A549 (cell line): ENCODE data around the gene MCRS1. TPM values are rescaled to one million over a fixed set of nuclear protein-coding genes. Genes with fewer than 3 reads are reported as not detected.

Experiments used
- ATAC-seq, 2 experiments: fragments of 200-7000 bp in 1 of 2; fragments of >200 bp in 1 of 2; cut with Nextera tagmentation in 1 of 2; cut with Tn5 transposase in 1 of 2; 3 replicates each; pipeline versions ENCODE4 v1.8.0 to v1.9.1; 2018 to 2020; ENCODE audit warnings: mild to moderate bottlenecking in 1 of 2, moderate library complexity in 1 of 2
- CTCF ChIA-PET: fragments of 300-600 bp; sonication (Branson Sonifier 250); formaldehyde crosslinking; extraction: SDS; loops from one replicate; lab custom pipeline; 2021; ENCODE audit warnings: antibody characterized with exemption, inconsistent platforms; lab: Yijun Ruan, JAX
- POLR2A ChIA-PET: fragments of 350-600 bp; formaldehyde crosslinking; extraction: SDS; loops from one replicate; lab custom pipeline; 2021; ENCODE audit warnings: antibody characterized with exemption, inconsistent platforms; lab: Yijun Ruan, JAX
- DNase-seq, 2 experiments: peaks; one replicate each; pipeline versions ENCODE4 v3.0.0 to v3.0.0-alpha.2; 2011 to 2016; ENCODE audit warnings: low read depth in 1 of 2, low spot score in 1 of 2
- FAIRE-seq: peaks from 2 replicates; lab custom pipeline; 2011; peaks lifted over from hg19 to GRCh38; lab: Jason Lieb, UNC
- H3K27ac ChIP-seq, 2 experiments: fragments of >200 bp; sonication (Bioruptor Twin); formaldehyde crosslinking; 3 replicates each; pipeline ENCODE4 v1.5.1; 2016 to 2017
- H3K4me1 ChIP-seq: fragments of >200 bp; sonication (Bioruptor Twin); formaldehyde crosslinking; 3 replicates; pipeline ENCODE4 v1.6.1; 2016
- H3K4me2 ChIP-seq: fragments of >200 bp; sonication (Bioruptor Twin); formaldehyde crosslinking; 3 replicates; pipeline ENCODE4 v1.6.1; 2016
- H3K4me3 ChIP-seq: fragments of >200 bp; sonication (Bioruptor Twin); formaldehyde crosslinking; 3 replicates; pipeline ENCODE4 v1.5.1; 2016
- H3K9me3 ChIP-seq: fragments of >200 bp; sonication (Bioruptor Twin); formaldehyde crosslinking; 3 replicates; pipeline ENCODE4 v1.6.1; 2016
- CEBPB ChIP-seq, 2 experiments: fragments of >200 bp in 1 of 2; sonication (Bioruptor Twin) in 1 of 2; formaldehyde crosslinking in 1 of 2; IDR thresholded peaks; 2 replicates each; pipeline ENCODE4 v1.6.1; 2012 to 2016
- CHD2 ChIP-seq: fragments of 150-350 bp; IDR thresholded peaks from 2 replicates; pipeline ENCODE4 v1.6.1; 2014; ENCODE audit warnings: low read length; ENCODE audit not compliant: partially characterized antibody
- CHD4 ChIP-seq: fragments of 200-600 bp; sonication (generic); IDR thresholded peaks from 2 replicates; pipeline ENCODE4 v1.6.1; 2016; ENCODE audit warnings: antibody characterized with exemption, mild to moderate bottlenecking, borderline replicate concordance
- EHF ChIP-seq: fragments of 250-450 bp; sonication (Bioruptor Pico); IDR thresholded peaks from 2 replicates; pipeline ENCODE4 v1.5.0; 2020; ENCODE audit warnings: mild to moderate bottlenecking
- EP300 ChIP-seq, 2 experiments: fragments of >200 bp; sonication (Bioruptor Twin); formaldehyde crosslinking; IDR thresholded peaks; 2 replicates in 1 of 2; 3 replicates in 1 of 2; pipeline ENCODE4 v1.6.1; 2016 to 2017
- FOSL2 ChIP-seq, 2 experiments: fragments of 450-650 bp in 1 of 2; fragments of >200 bp in 1 of 2; sonication (Bioruptor Twin) in 1 of 2; formaldehyde crosslinking; IDR thresholded peaks; 2 replicates each; pipeline versions ENCODE4 v1.5.0 to v1.6.1; 2016 to 2020; ENCODE audit warnings: mild to moderate bottlenecking in 1 of 2, moderate library complexity in 1 of 2
- FOXS1 ChIP-seq: fragments of 250-450 bp; sonication (Bioruptor Pico); IDR thresholded peaks from 2 replicates; pipeline ENCODE4 v1.5.0; 2020; ENCODE audit warnings: mild to moderate bottlenecking, moderate library complexity
- GATA3 ChIP-seq: IDR thresholded peaks from 2 replicates; pipeline ENCODE4 v1.6.1; 2012; ENCODE audit warnings: borderline replicate concordance
- HDAC2 ChIP-seq: fragments of 200-600 bp; sonication (generic); IDR thresholded peaks from 2 replicates; pipeline ENCODE4 v1.6.1; 2016
- MAFK ChIP-seq: fragments of 450-650 bp; IDR thresholded peaks from 2 replicates; pipeline ENCODE4 v1.6.1; 2014; ENCODE audit not compliant: partially characterized antibody
- MYC ChIP-seq: IDR thresholded peaks from 2 replicates; pipeline ENCODE4 v1.6.1; 2012; ENCODE audit warnings: mild to moderate bottlenecking, inconsistent platforms, low read length, improper control_type of control experiment, borderline replicate concordance
- NFE2L2 ChIP-seq: fragments of 150-350 bp; conservative IDR thresholded peaks from 2 replicates; pipeline ENCODE4 v1.6.1; 2014; ENCODE audit warnings: low read length
- NPAS2 ChIP-seq: fragments of 250-450 bp; sonication (Bioruptor Pico); IDR thresholded peaks from 2 replicates; pipeline ENCODE4 v1.8.0; 2022; ENCODE audit warnings: mild to moderate bottlenecking, moderate library complexity, borderline replicate concordance
- POLR2A ChIP-seq: IDR thresholded peaks from 2 replicates; pipeline ENCODE4 v1.6.1; 2012; ENCODE audit warnings: mild to moderate bottlenecking, low read length
- POLR2AphosphoS2 ChIP-seq: conservative IDR thresholded peaks from 2 replicates; pipeline ENCODE4 v1.6.1; 2012; ENCODE audit warnings: low read length, improper control_type of control experiment, inconsistent platforms
- RFX5 ChIP-seq: fragments of 450-650 bp; IDR thresholded peaks from 2 replicates; pipeline ENCODE4 v1.7.1; 2014; ENCODE audit warnings: antibody characterized with exemption, mild to moderate bottlenecking, moderate library complexity
- SMC3 ChIP-seq: fragments of >200 bp; sonication (Bioruptor Twin); formaldehyde crosslinking; IDR thresholded peaks from 3 replicates; pipeline ENCODE4 v1.6.1; 2018; ENCODE audit warnings: inconsistent platforms
- SREBF2 ChIP-seq: fragments of 450-650 bp; IDR thresholded peaks from 2 replicates; pipeline ENCODE4 v1.6.1; 2014; ENCODE audit warnings: mild to moderate bottlenecking, moderate library complexity
- ZSCAN20 ChIP-seq: fragments of 250-450 bp; sonication (Bioruptor Pico); IDR thresholded peaks from 2 replicates; pipeline ENCODE4 v1.8.0; 2022; ENCODE audit warnings: mild to moderate bottlenecking, moderate library complexity
- WGBS: methylation state at CpG from one replicate; pipeline ENCODE4 v1.1.6; 2017; ENCODE audit errors: missing lambda C conversion rate; 5-methylcytosine and 5-hydroxymethylcytosine counted together
- polyA plus RNA-seq, 4 experiments: library from polyadenylated mRNA; depleted of rRNA in 3 of 4; stranded (reverse); fragments of >200 nt; fragmentation: RNase III in 1 of 4; extraction: RNeasy Plus Mini Kit Qiagen cat#74134 plus additional on column Dnase treatment in 1 of 4; gene quantifications; 2 replicates in 3 of 4; 3 replicates in 1 of 4; pipeline ENCODE4 v1.2.3, GENCODE V29; 2011 to 2017
- TF ChIP-seq, protein P1 (sequence below): IDR thresholded peaks from 2 replicates; pipeline ENCODE4 v1.6.1; 2012
- TF ChIP-seq, protein P2 (sequence below): fragments of >200 bp; sonication (Bioruptor Twin); formaldehyde crosslinking; IDR thresholded peaks from 3 replicates; pipeline ENCODE4 v1.6.1; 2016
- TF ChIP-seq, protein P3 (sequence below): fragments of >200 bp; sonication (Bioruptor Twin); formaldehyde crosslinking; IDR thresholded peaks from 3 replicates; pipeline ENCODE4 v1.5.1; 2016
- TF ChIP-seq, protein P4 (sequence below): fragments of 250-450 bp; sonication (Bioruptor Pico); IDR thresholded peaks from 2 replicates; pipeline ENCODE4 v1.5.0; 2020; ENCODE audit warnings: low read depth, mild to moderate bottlenecking, moderate library complexity
- TF ChIP-seq, protein P5 (sequence below): fragments of >200 bp; sonication (Bioruptor Twin); formaldehyde crosslinking; IDR thresholded peaks from 2 replicates; pipeline ENCODE4 v1.6.1; 2016
- TF ChIP-seq, protein P6 (sequence below): IDR thresholded peaks from 2 replicates; pipeline ENCODE4 v1.6.1; 2012; ENCODE audit warnings: low read depth, borderline replicate concordance

MCRS1 gene
- polyA plus RNA-seq, 2 of the 4 experiments (the other 2 are of a cell fraction): 64.1 to 68.5 TPM

DNA sequence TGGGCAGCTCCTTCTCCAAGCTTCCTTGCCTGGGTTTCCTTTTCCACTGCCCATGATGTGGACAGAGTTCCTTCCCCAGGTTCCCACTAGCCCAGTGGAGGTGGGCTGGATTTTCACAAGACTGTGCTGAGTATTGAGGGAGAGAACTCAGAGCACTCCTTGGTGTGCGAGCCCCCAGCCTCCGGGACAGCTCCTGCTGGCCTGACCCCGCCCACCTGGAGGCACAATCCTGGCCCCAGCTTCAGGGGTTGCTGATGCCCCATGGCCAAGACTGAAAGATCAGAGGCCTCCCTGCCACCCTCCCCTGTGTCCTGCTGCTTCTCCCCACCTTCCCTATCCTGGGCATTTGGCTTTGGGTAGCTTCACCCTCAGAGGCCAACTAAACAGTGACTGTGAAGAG is 21.5 kb downstream of the MCRS1 start:
- TF ChIP-seq NFE2L2 (no peak), FOSL2 (IDR thresholded peaks at IDR 0.05) (no peak), FOSL2 (CRISPR knock-in tag; IDR thresholded peaks at IDR 0.05) (no peak), SREBF2 (no peak), NPAS2 (no peak), POLR2A (no peak), FOXS1 (CRISPR knock-in tag) (no peak), EP300 (IDR thresholded peaks at IDR 0.05) (no peak), CHD4 (no peak), SMC3 (no peak), POLR2AphosphoS2 (no peak), MAFK (no peak), GATA3 (no peak), HDAC2 (no peak), CEBPB (IDR thresholded peaks at IDR 0.05) (no peak), CHD2 (no peak)
- TF ChIP-seq, protein P1, sequence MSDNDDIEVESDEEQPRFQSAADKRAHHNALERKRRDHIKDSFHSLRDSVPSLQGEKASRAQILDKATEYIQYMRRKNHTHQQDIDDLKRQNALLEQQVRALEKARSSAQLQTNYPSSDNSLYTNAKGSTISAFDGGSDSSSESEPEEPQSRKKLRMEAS: no peak
- TF ChIP-seq, protein P2, sequence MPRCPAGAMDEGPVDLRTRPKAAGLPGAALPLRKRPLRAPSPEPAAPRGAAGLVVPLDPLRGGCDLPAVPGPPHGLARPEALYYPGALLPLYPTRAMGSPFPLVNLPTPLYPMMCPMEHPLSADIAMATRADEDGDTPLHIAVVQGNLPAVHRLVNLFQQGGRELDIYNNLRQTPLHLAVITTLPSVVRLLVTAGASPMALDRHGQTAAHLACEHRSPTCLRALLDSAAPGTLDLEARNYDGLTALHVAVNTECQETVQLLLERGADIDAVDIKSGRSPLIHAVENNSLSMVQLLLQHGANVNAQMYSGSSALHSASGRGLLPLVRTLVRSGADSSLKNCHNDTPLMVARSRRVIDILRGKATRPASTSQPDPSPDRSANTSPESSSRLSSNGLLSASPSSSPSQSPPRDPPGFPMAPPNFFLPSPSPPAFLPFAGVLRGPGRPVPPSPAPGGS: no peak
- TF ChIP-seq, protein P3, sequence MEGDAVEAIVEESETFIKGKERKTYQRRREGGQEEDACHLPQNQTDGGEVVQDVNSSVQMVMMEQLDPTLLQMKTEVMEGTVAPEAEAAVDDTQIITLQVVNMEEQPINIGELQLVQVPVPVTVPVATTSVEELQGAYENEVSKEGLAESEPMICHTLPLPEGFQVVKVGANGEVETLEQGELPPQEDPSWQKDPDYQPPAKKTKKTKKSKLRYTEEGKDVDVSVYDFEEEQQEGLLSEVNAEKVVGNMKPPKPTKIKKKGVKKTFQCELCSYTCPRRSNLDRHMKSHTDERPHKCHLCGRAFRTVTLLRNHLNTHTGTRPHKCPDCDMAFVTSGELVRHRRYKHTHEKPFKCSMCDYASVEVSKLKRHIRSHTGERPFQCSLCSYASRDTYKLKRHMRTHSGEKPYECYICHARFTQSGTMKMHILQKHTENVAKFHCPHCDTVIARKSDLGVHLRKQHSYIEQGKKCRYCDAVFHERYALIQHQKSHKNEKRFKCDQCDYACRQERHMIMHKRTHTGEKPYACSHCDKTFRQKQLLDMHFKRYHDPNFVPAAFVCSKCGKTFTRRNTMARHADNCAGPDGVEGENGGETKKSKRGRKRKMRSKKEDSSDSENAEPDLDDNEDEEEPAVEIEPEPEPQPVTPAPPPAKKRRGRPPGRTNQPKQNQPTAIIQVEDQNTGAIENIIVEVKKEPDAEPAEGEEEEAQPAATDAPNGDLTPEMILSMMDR: no peak
- TF ChIP-seq, protein P4, sequence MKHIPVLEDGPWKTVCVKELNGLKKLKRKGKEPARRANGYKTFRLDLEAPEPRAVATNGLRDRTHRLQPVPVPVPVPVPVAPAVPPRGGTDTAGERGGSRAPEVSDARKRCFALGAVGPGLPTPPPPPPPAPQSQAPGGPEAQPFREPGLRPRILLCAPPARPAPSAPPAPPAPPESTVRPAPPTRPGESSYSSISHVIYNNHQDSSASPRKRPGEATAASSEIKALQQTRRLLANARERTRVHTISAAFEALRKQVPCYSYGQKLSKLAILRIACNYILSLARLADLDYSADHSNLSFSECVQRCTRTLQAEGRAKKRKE (CRISPR knock-in tag): no peak
- TF ChIP-seq, protein P5, sequence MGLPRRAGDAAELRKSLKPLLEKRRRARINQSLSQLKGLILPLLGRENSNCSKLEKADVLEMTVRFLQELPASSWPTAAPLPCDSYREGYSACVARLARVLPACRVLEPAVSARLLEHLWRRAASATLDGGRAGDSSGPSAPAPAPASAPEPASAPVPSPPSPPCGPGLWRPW: no peak
- no peak for ATAC-seq
- no peak for DNase-seq
- Histone ChIP-seq H3K27ac (no peak overlapping the region), H3K4me1 (no peaks in the 10 kb centered on the region), H3K4me3 (no peak overlapping the region), H3K4me2 (no peak overlapping the region), H3K9me3 (no peaks in the 10 kb centered on the region)
- no peak for FAIRE-seq
- CTCF ChIA-PET: interaction anchor here (0.6 to 6.8 kb wide), 9 partner anchors 10 to 250 kb away, joined by 3 to 56 read pairs (median 3); no protein-coding TSS in a partner anchor
- 89% methylated on average over 3 of the region's 3 CpGs for WGBS
- POLR2A ChIA-PET: interaction anchor here (1.3 kb wide), 1 partner anchor 21 kb away, joined by 6 read pairs; the partner anchor contains the start of gene MCRS1

DNA sequence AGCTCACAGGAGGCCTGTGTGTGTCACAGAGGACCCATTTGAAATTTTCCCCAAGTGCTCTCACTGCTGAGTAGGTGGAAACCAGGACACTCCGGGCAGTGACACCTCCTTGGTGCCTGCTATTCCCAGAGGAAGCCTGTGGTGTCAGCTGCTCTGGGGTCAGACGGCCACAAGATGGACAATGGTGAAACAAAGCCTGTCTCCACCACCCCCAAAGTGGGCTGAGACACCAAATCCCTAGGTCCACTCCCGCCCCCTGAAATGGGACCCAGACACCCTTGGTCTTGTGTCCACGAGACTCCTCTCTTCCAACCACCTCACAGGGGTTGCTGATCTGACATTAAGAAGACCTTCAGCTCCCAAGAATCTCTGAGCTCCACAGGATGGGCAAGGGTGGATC is 22.1 kb downstream of the MCRS1 start:
- ATAC-seq: no peak
- no peak overlapping the region for H3K4me2 ChIP-seq
- ChIA-PET POLR2A (interaction anchor here (1.3 kb wide), 1 partner anchor 22 kb away, joined by 6 read pairs; the partner anchor contains the start of gene MCRS1), CTCF (interaction anchor here (0.6 to 6.8 kb wide), 10 partner anchors 11 to 257 kb away, joined by 3 to 56 read pairs (median 4); no protein-coding TSS in a partner anchor)
- TF ChIP-seq, protein P6, sequence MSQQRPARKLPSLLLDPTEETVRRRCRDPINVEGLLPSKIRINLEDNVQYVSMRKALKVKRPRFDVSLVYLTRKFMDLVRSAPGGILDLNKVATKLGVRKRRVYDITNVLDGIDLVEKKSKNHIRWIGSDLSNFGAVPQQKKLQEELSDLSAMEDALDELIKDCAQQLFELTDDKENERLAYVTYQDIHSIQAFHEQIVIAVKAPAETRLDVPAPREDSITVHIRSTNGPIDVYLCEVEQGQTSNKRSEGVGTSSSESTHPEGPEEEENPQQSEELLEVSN: no peak
- TF ChIP-seq ZSCAN20 (CRISPR knock-in tag): no peak
- no peak for TF ChIP-seq RFX5
- TF ChIP-seq FOSL2 (IDR thresholded peaks at IDR 0.05): no peak
- TF ChIP-seq FOSL2 (CRISPR knock-in tag; IDR thresholded peaks at IDR 0.05): no peak
- TF ChIP-seq, protein P1: no peak
- TF ChIP-seq, protein P2: no peak
- no peak for TF ChIP-seq MYC
- TF ChIP-seq EHF (CRISPR knock-in tag): no peak
- H3K27ac ChIP-seq: no peak overlapping the region
- no peak overlapping the region for H3K4me3 ChIP-seq
- WGBS: 73% methylated on average over 4 of the region's 4 CpGs
- H3K4me1 ChIP-seq: no peaks in the 10 kb centered on the region
- no peak for FAIRE-seq
- no peak for DNase-seq
- H3K9me3 ChIP-seq: no peaks in the 10 kb centered on the region
